ENCODE results near the gene PDIA2. TPM values are rescaled to one million over a fixed set of nuclear protein-coding genes. Genes with fewer than 3 reads are reported as not detected.
"Not testable (repeated sequence)": the region's sequence is repeated elsewhere in the genome, so short reads cannot be mapped to it uniquely, and the experiment has no call there.

Gene PDIA2
- total RNA-seq, 1 donor from 2014 or later = 0.78 TPM

- no peak for DNase-seq (ENCODE audit: low read depth)
Measured at GRCh38 chr16:324451-325334, 41.7 kb downstream of the PDIA2 start.

- DNase-seq (ENCODE audit: low read depth) = peak; percentile 27
Measured at GRCh38 chr16:325375-326145, 42.6 kb downstream of the PDIA2 start.

GRCh38 chr16:330741-331140 lies 47.8 kb downstream of the PDIA2 start:
- DNase-seq (ENCODE audit: low read depth) = no peak

DNA sequence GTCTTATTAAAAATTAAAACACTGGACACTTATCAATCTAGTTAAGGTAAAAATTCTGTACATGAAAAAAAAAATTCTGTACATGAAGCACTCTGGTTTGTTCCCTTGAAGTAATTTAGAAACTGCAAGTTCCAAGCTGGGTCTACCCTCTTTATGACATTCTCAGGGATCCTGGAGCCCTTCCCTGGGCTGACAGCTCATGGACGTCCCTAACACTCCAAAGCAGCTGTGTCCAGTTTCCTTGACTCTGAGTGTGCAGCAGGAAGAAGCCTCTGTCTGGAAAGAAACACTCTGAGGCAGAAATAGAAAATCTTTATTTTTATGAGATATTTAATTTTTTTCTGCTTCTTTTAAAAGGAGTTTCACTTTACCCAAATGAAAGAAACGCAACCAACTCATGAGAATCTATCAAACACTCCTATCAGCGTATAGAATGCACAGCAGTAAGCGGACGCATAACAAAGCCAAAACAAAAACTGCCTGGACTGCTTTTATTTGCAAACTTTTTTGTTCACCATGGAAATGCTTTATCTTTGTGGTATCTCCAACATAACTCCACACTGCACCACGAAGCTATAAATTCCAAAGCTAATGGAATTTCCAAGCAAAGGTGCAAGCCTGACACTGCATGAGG lies 48.3 kb downstream of the PDIA2 start:
- peak; percentile 59 for DNase-seq (ENCODE audit: low read depth)

- DNase-seq (ENCODE audit: low read depth) = no peak
Measured at GRCh38 chr16:333406-334094, 50.6 kb downstream of the PDIA2 start.

DNA sequence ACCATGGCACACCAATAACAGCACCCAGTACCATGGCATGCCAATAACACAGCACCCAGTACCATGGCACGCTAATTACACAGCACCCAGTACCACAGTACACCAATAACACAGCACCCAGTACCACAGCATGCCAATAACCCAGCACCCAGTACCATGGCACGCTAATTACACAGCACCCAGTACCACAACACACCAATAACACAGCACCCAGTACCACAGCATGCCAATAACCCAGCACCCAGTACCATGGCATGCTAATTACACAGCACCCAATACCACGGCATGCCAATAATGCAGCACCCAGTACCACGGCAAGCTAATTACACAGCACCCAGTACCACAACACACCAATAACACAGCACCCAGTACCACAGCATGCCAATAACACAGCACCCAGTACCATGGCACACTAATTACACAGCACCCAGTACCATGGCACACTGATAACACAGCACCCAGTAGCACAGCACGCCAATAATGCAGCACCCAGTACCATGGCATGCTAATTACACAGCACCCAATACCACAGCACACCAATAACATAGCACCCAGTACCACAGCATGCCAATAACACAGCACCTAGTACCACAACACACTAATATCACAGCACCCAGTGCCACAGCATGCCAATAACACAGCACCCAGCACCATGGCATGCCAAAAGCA lies 51.3 kb downstream of the PDIA2 start:
- DNase-seq (ENCODE audit: low read depth) = not testable (repeated sequence)

DNA sequence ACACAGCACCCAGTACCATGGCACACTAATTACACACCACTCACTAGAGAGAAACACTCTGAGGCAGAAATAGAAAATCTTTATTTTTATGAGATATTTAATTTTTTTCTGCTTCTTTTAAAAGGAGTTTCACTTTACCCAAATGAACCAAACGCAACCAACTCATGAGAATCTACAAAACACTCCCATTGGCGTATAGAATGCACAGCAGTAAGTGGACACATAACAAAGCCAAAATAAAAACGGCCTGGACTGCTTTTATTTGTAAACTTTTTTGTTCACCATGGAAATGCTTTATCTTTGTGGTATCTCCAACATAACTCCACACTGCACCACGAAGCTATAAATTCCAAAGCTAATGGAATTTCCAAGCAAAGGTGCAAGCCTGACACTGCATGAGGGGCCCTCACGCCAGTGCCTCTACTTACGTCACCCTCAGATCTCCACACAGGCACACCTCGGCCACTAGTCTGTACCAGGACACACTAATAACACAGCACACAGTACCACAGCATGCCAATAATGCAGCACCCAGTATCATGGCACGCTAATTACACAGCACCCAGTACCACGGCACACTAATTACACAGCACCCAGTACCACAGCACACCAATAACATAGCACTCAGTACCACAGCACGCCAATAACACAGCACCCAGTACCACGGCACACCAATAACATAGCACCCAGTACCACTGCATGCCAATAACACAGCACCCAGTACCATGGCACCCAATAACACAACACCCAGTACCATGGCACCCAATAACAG lies 52.1 kb downstream of the PDIA2 start:
- not testable (repeated sequence) for DNase-seq (ENCODE audit: low read depth)

DNA sequence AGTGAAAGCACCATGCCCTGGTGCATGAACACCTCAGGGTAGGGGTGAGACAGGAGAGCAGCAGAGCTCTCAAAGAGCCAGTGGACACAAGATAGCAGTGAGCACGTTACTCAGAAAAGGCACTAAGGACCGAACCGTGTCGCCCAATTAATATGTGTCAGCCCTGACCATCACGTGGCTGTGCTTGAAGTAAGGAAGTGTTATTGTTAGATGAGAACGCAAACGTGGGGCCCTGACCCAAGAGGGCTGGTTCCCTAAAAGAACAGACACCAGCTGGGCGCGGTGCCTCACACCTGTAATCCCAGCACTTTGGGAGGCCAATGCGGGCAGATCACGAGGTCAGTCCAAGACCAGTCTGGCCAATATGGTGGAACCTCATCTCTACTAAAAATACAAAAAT lies 53.3 kb downstream of the PDIA2 start:
- no peak for DNase-seq (ENCODE audit: low read depth)

Other genes with a start within 250 kb of the PDIA2 start
- gene POLR3K, start 229.6 kb upstream of the PDIA2 start, total RNA-seq = 3.3 and 3.8 TPM in 2 replicates
- 16.9 and 24.1 TPM in 2 replicates for gene SNRNP25, start 229.3 kb upstream of the PDIA2 start, total RNA-seq
- 92.1 and 103 TPM in 2 replicates for gene RHBDF1, start 210.5 kb upstream of the PDIA2 start, total RNA-seq
- 162 and 168 TPM in 2 replicates for gene MPG, start 204.9 kb upstream of the PDIA2 start, total RNA-seq
- gene NPRL3, start 144.5 kb upstream of the PDIA2 start, total RNA-seq = 10.4 and 11.2 TPM in 2 replicates
- gene HBZ, start 130.5 kb upstream of the PDIA2 start, total RNA-seq = not detected in 2 replicates
- not detected in 2 replicates for gene HBM, start 117.2 kb upstream of the PDIA2 start, total RNA-seq
- not detected in 2 replicates for gene HBA2, start 110.3 kb upstream of the PDIA2 start, total RNA-seq
- 0.83 TPM in 1 of 2 replicates, not detected in the other for gene HBA1, start 106.5 kb upstream of the PDIA2 start, total RNA-seq
- gene HBQ1, start 102.7 kb upstream of the PDIA2 start, total RNA-seq = not detected in 2 replicates
- 105 and 106 TPM in 2 replicates for gene LUC7L, start 53.7 kb upstream of the PDIA2 start, total RNA-seq
- 162 and 222 TPM in 2 replicates for gene FAM234A, start 48.3 kb upstream of the PDIA2 start, total RNA-seq
- gene RGS11, start 7.2 kb upstream of the PDIA2 start, total RNA-seq = 2.3 and 4.0 TPM in 2 replicates
- gene ARHGDIG, start 2.6 kb upstream of the PDIA2 start, total RNA-seq = 0.48 TPM in 1 of 2 replicates, not detected in the other
- 18.5 and 26.1 TPM in 2 replicates for gene AXIN1, start 69.6 kb downstream of the PDIA2 start, total RNA-seq
- gene MRPL28, start 87.4 kb downstream of the PDIA2 start, total RNA-seq = 103 and 112 TPM in 2 replicates
- 48.1 and 53.4 TPM in 2 replicates for gene PGAP6, start 98.8 kb downstream of the PDIA2 start, total RNA-seq
- gene NME4, start 114.0 kb downstream of the PDIA2 start, total RNA-seq = 50.3 and 59.1 TPM in 2 replicates
- gene DECR2, start 118.7 kb downstream of the PDIA2 start, total RNA-seq = 27.1 and 28.6 TPM in 2 replicates
- gene RAB11FIP3, start 142.5 kb downstream of the PDIA2 start, total RNA-seq = 114 and 126 TPM in 2 replicates
- 81.8 and 141 TPM in 2 replicates for gene CAPN15, start 244.5 kb downstream of the PDIA2 start, total RNA-seq

Measured in myocyte (in vitro differentiated cells).